Peyer's patch (tissue), 4 donors: Measurements from ENCODE around the gene TRAPPC5.

Experiments used
- POLR2A ChIP-seq, 2 donors: fragments of 450-650 bp; IDR thresholded peaks; one replicate each; pipeline ENCODE4 v1.5.1; 2017; ENCODE audit warnings: antibody characterized with exemption in 2 of 2, mild to moderate bottlenecking in 2 of 2, moderate library complexity in 2 of 2
- TF ChIP-seq, protein P1 (sequence below), 6 experiments: fragments of 450-650 bp in 4 of 6; fragments of 200-600 bp in 2 of 6; sonication (generic) in 1 of 6; IDR thresholded peaks; one replicate each; pipeline ENCODE4 v1.5.1; 2017 to 2019; ENCODE audit warnings: antibody characterized with exemption in 6 of 6, mild to moderate bottlenecking in 3 of 6, moderate library complexity in 1 of 6

DNA sequence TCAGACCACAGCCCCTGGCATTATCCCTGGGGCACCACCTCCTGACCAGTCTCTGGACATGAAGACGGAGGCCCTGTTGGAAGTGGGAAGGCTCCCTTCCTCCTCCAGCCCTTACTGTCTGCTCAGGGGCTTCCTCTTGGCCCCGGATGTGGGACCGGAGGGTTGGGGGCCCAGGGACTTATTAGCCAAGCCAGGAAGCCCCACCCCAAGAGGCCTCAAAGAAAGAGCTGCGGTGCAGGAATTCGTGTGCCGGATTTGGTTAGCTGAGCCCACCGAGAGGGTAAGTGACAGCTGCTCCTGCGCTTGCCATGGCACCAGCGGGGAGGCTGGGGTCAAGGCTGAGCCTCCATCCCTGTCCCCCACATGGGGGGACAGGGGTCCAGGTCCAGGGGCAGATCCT, 11.8 kb upstream of the TRAPPC5 start, which contains the start of gene RETN:
- no peak for TF ChIP-seq POLR2A (IDR thresholded peaks at IDR 0.05)
- TF ChIP-seq, protein P1, sequence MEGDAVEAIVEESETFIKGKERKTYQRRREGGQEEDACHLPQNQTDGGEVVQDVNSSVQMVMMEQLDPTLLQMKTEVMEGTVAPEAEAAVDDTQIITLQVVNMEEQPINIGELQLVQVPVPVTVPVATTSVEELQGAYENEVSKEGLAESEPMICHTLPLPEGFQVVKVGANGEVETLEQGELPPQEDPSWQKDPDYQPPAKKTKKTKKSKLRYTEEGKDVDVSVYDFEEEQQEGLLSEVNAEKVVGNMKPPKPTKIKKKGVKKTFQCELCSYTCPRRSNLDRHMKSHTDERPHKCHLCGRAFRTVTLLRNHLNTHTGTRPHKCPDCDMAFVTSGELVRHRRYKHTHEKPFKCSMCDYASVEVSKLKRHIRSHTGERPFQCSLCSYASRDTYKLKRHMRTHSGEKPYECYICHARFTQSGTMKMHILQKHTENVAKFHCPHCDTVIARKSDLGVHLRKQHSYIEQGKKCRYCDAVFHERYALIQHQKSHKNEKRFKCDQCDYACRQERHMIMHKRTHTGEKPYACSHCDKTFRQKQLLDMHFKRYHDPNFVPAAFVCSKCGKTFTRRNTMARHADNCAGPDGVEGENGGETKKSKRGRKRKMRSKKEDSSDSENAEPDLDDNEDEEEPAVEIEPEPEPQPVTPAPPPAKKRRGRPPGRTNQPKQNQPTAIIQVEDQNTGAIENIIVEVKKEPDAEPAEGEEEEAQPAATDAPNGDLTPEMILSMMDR (IDR thresholded peaks at IDR 0.05) = no peak
